Upper lobe of left lung (tissue), 6 donors: ENCODE data around the gene PPP1CA. TPM values are rescaled to one million over a fixed set of nuclear protein-coding genes. Genes with fewer than 3 reads are reported as not detected.

Experiments used
- ATAC-seq, 2 donors: fragments of 200-7000 bp; cut with Tn5 transposase; one replicate each; pipeline ENCODE4 v1.9.1; 2022; ENCODE audit warnings: mild to moderate bottlenecking in 2 of 2, moderate library complexity in 2 of 2; ENCODE audit not compliant: low FRiP score in 2 of 2
- DNase-seq, 2 donors: peaks; one replicate each; pipeline ENCODE4 v3.0.0-alpha.2; 2019 to 2020
- H3K27ac ChIP-seq, 4 donors: fragments of 200-600 bp; sonication (generic); one replicate each; pipeline ENCODE4 v1.5.1; 2016 to 2019
- H3K27me3 ChIP-seq, 4 donors: fragments of 200-600 bp; sonication (generic); one replicate each; pipeline ENCODE4 v1.5.1; 2017 to 2019
- H3K36me3 ChIP-seq, 4 donors: fragments of 200-600 bp; sonication (generic); one replicate each; pipeline ENCODE4 v1.5.1; 2016 to 2019
- H3K4me1 ChIP-seq, 4 donors: fragments of 200-600 bp; sonication (generic); one replicate each; pipeline ENCODE4 v1.5.1; 2018 to 2019
- H3K4me3 ChIP-seq, 4 donors: fragments of 200-600 bp; sonication (generic); one replicate each; pipeline ENCODE4 v1.5.1; 2017 to 2019; ENCODE audit warnings: mild to moderate bottlenecking in 2 of 4, moderate library complexity in 1 of 4
- H3K9me3 ChIP-seq, 4 donors: fragments of 200-600 bp; sonication (generic); one replicate each; pipeline ENCODE4 v1.5.1; 2018 to 2019
- CTCF ChIP-seq, 6 experiments: fragments of 450-650 bp in 4 of 6; fragments of 200-600 bp in 2 of 6; sonication (generic) in 2 of 6; IDR thresholded peaks; one replicate each; pipeline ENCODE4 v1.5.1; 2016 to 2019; ENCODE audit warnings: antibody characterized with exemption in 6 of 6
- EP300 ChIP-seq, 4 donors: sonication (generic); formaldehyde crosslinking; IDR thresholded peaks; one replicate each; pipeline ENCODE4 v1.5.1; 2017; ENCODE audit warnings: antibody characterized with exemption in 4 of 4, control low read depth in 2 of 4
- POLR2A ChIP-seq, 4 donors: fragments of 450-650 bp; IDR thresholded peaks; one replicate each; pipeline ENCODE4 v1.5.1; 2016 to 2017; ENCODE audit warnings: antibody characterized with exemption in 4 of 4, mild to moderate bottlenecking in 2 of 4
- POLR2AphosphoS5 ChIP-seq, 2 donors: sonication (generic); formaldehyde crosslinking; IDR thresholded peaks; one replicate each; pipeline ENCODE4 v1.5.1; 2017; ENCODE audit warnings: antibody characterized with exemption in 2 of 2
- WGBS, 2 donors: methylation state at CpG; one replicate each; pipeline ENCODE4 v1.1.5; 2017 to 2018; 5-methylcytosine and 5-hydroxymethylcytosine counted together
- total RNA-seq, 6 donors: library from RNA; depleted of rRNA in 4 of 6; stranded (reverse); fragments of >200 nt in 4 of 6; gene quantifications; one replicate each; pipeline versions ENCODE4 v1.1.0 to v1.2.1, GENCODE V29; 2016 to 2021
- donor health status: DM: no; HTN: no; CAD: no; lungs with moderate emphysema.
- donor health status: DM: no; HTN: yes; CAD: no; lungs with severe emphysema.

The PPP1CA gene
- total RNA-seq, 6 donors from 2014 or later = 83.8 to 191 (median 135) TPM

GRCh38 chr11:67434395-67434881 lies 32.8 kb upstream of the PPP1CA start:
- H3K27me3 ChIP-seq = no peaks in the 10 kb centered on the region
- TF ChIP-seq EP300 (IDR thresholded peaks at IDR 0.05) (no peak), CTCF (IDR thresholded peaks at IDR 0.05) (no peak), POLR2AphosphoS5 (IDR thresholded peaks at IDR 0.05) (no peak), POLR2A (IDR thresholded peaks at IDR 0.05) (no peak)
- no peaks in the 10 kb centered on the region for H3K9me3 ChIP-seq
- no peak overlapping the region for H3K4me3 ChIP-seq
- ATAC-seq = no peak
- H3K27ac ChIP-seq = no peak overlapping the region
- 77 to 85% methylated on average over 9 to 16 of the region's 23 CpGs for WGBS, 2 donors
- peaks cover 4 to 28% (median 8%) of the 10 kb centered on the region in 4 donors for H3K4me1 ChIP-seq
- H3K36me3 ChIP-seq = peaks cover 4 to 78% (median 69%) of the 10 kb centered on the region in 4 donors
- DNase-seq = peak in 1 of 2 donors; percentile 80

GRCh38 chr11:67433536-67434394 lies 32.1 kb upstream of the PPP1CA start:
- peaks cover 4 to 72% (median 65%) of the 10 kb centered on the region in 4 donors for H3K36me3 ChIP-seq
- 83 to 92% methylated on average over 10 to 18 of the region's 22 CpGs for WGBS, 2 donors
- peaks cover 10 to 28% (median 11%) of the 10 kb centered on the region in 4 donors for H3K4me1 ChIP-seq
- H3K27me3 ChIP-seq = no peaks in the 10 kb centered on the region
- H3K9me3 ChIP-seq = no peaks in the 10 kb centered on the region
- no peak overlapping the region for H3K27ac ChIP-seq
- DNase-seq (peak in 1 of 2 donors; percentile 75), ATAC-seq (no peak)
- no peak for TF ChIP-seq POLR2A (IDR thresholded peaks at IDR 0.05)
- TF ChIP-seq EP300 (IDR thresholded peaks at IDR 0.05) = no peak
- no peak for TF ChIP-seq CTCF (IDR thresholded peaks at IDR 0.05)
- TF ChIP-seq POLR2AphosphoS5 (IDR thresholded peaks at IDR 0.05) = no peak
- no peak overlapping the region for H3K4me3 ChIP-seq

GRCh38 chr11:67432655-67433349 lies 31.1 kb upstream of the PPP1CA start:
- Histone ChIP-seq H3K4me3 (no peak overlapping the region), H3K4me1 (peaks cover 10 to 29% (median 12%) of the 10 kb centered on the region in 4 donors), H3K27me3 (no peaks in the 10 kb centered on the region), H3K27ac (no peak overlapping the region), H3K36me3 (peaks cover 4 to 63% (median 58%) of the 10 kb centered on the region in 4 donors), H3K9me3 (no peaks in the 10 kb centered on the region)
- WGBS, 2 donors = 87 to 94% methylated on average over 9 to 22 of the region's 22 CpGs
- peak in 1 of 2 donors; percentile 61 for DNase-seq
- no peak for ATAC-seq
- TF ChIP-seq POLR2A (IDR thresholded peaks at IDR 0.05) (no peak), CTCF (IDR thresholded peaks at IDR 0.05) (no peak), EP300 (IDR thresholded peaks at IDR 0.05) (no peak), POLR2AphosphoS5 (IDR thresholded peaks at IDR 0.05) (no peak)

GRCh38 chr11:67431346-67432249 lies 29.9 kb upstream of the PPP1CA start:
- Histone ChIP-seq H3K9me3 (no peaks in the 10 kb centered on the region), H3K36me3 (peaks cover 4 to 56% (median 53%) of the 10 kb centered on the region in 4 donors), H3K27ac (no peak overlapping the region), H3K27me3 (no peaks in the 10 kb centered on the region), H3K4me1 (peaks cover 14 to 36% (median 17%) of the 10 kb centered on the region in 4 donors), H3K4me3 (no peak overlapping the region)
- ATAC-seq (no peak), DNase-seq (peak in 1 of 2 donors; percentile 70)
- 92 to 93% methylated on average over 22 to 24 of the region's 24 CpGs for WGBS, 2 donors
- no peak for TF ChIP-seq POLR2A (IDR thresholded peaks at IDR 0.05)
- no peak for TF ChIP-seq CTCF (IDR thresholded peaks at IDR 0.05)
